OCI-LY1 (cell line): ENCODE measurements around the gene ZC3H11A.

Experiments
- EZH2 ChIP-seq: fragments of 200-600 bp; sonication (generic), shearing (Covaris generic); IDR thresholded peaks from 2 replicates; pipeline ENCODE4 v1.8.0; 2017; ENCODE audit warnings: borderline replicate concordance, mixed run types, mild to moderate bottlenecking, antibody characterized with exemption, low read length, moderate library complexity, mixed read lengths
- TF ChIP-seq, protein P1 (sequence below): fragments of 200-600 bp; sonication (generic), shearing (Covaris generic); IDR thresholded peaks from 2 replicates; pipeline ENCODE4 v1.5.1; 2017; ENCODE audit warnings: mild to moderate bottlenecking, antibody characterized with exemption, low read length, moderate library complexity, mixed read lengths

DNA sequence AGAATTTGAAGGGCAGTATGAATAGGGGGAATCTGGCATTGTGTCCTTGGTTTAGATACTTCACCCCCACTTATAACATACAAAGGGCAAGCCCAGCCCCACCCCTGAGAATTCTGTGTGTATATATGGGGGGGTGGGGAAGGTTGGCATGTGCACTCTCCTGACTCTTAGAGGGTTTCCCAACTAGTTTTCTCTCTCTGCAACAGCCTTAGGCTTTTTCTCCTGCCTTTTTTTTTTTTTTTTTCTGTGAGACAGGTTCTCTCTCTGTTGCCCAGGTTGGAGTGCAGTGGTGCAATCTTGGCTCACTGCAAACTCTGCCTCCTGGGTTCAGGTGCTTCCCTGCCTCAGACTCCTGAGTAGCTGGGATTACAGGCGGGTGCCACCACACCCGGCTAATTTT is 2.9 kb upstream of the ZC3H11A start:
- TF ChIP-seq, protein P1, sequence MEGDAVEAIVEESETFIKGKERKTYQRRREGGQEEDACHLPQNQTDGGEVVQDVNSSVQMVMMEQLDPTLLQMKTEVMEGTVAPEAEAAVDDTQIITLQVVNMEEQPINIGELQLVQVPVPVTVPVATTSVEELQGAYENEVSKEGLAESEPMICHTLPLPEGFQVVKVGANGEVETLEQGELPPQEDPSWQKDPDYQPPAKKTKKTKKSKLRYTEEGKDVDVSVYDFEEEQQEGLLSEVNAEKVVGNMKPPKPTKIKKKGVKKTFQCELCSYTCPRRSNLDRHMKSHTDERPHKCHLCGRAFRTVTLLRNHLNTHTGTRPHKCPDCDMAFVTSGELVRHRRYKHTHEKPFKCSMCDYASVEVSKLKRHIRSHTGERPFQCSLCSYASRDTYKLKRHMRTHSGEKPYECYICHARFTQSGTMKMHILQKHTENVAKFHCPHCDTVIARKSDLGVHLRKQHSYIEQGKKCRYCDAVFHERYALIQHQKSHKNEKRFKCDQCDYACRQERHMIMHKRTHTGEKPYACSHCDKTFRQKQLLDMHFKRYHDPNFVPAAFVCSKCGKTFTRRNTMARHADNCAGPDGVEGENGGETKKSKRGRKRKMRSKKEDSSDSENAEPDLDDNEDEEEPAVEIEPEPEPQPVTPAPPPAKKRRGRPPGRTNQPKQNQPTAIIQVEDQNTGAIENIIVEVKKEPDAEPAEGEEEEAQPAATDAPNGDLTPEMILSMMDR = no peak
- no peak for TF ChIP-seq EZH2
